ENCODE data around the gene SAFB. TPM values are rescaled to one million over a fixed set of nuclear protein-coding genes. Genes with fewer than 3 reads are reported as not detected.

The SAFB gene
- total RNA-seq, 1 experiment from 2014 or later, result 83.0 TPM

DNA sequence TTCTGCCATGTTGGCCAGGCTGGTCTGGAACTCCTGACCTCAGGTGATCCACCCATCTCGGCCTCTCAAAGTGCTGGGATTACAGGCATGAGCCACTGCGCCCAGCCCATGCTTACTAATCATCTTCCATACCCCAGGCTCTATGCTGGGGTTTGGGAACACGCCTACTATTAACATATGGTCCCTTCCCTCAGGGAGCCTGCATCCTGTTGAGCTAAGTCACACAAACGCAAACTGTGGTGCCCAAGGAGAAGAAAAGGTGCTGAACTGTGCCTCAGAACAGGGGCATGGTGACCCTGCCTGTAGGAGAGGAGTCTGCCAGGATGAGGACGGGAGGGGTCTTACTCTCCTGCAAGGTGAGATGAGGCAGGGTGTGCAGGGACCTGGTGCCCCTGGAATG lies 51.8 kb downstream of the SAFB start:
- in situ Hi-C loops (cut with HindIII; ENCODE audit: low pct_unique_long_range_greater_than_20kb, low sequenced_read_pairs), result no loop called here
- Histone ChIP-seq H3K27ac (ENCODE audit: low read length) (no peak overlapping the region), H3K4me3 (ENCODE audit: low read depth in 2 of 2, low read length in 2 of 2) (no peak overlapping the region), H3K27me3 (ENCODE audit: control insufficient read depth, insufficient read depth, low read length) (no peaks in the 10 kb centered on the region), H3K4me1 (ENCODE audit: control insufficient read depth, insufficient read depth, low read length) (no peaks in the 10 kb centered on the region), H3K9me3 (ENCODE audit: control insufficient read depth, insufficient read depth, low read depth, low read length) (no peaks in the 10 kb centered on the region), H3K36me3 (ENCODE audit: control insufficient read depth, insufficient read depth, low read length) (peaks cover under 1% of the 10 kb centered on the region; the same call in 1 of the 2 replicates)
- intact Hi-C loops (cut with micrococcal nuclease; ENCODE audit: unreplicated experiment), result no loop called here
- ATAC-seq (no peak), DNase-seq (ENCODE audit: low read depth, low spot score) (no peak)
- BruUV-seq (replicated peaks), result no TSS peak
- CTCF ChIA-PET, result interaction anchor here (0.5 kb wide), 1 partner anchor 846 kb away, joined by 4 read pairs; no protein-coding TSS in a partner anchor
- POLR2A ChIA-PET, result interaction anchor here (0.5 kb wide), 1 partner anchor 14 kb away, joined by 4 read pairs; no protein-coding TSS in a partner anchor
- TF ChIP-seq REST (IDR thresholded peaks at IDR 0.05; ENCODE audit: insufficient read depth in 1 of 2, low read depth in 2 of 2, low read length in 1 of 2) (no peak), SIN3A (IDR thresholded peaks at IDR 0.05; ENCODE audit: borderline replicate concordance, insufficient read depth, low read depth, low read length) (no peak), POLR2AphosphoS5 (IDR thresholded peaks at IDR 0.05; ENCODE audit: low read depth, low read length) (no peak), TCF7L2 (IDR thresholded peaks at IDR 0.05; ENCODE audit: low read depth, low read length) (no peak)
- TF ChIP-seq, protein P1, sequence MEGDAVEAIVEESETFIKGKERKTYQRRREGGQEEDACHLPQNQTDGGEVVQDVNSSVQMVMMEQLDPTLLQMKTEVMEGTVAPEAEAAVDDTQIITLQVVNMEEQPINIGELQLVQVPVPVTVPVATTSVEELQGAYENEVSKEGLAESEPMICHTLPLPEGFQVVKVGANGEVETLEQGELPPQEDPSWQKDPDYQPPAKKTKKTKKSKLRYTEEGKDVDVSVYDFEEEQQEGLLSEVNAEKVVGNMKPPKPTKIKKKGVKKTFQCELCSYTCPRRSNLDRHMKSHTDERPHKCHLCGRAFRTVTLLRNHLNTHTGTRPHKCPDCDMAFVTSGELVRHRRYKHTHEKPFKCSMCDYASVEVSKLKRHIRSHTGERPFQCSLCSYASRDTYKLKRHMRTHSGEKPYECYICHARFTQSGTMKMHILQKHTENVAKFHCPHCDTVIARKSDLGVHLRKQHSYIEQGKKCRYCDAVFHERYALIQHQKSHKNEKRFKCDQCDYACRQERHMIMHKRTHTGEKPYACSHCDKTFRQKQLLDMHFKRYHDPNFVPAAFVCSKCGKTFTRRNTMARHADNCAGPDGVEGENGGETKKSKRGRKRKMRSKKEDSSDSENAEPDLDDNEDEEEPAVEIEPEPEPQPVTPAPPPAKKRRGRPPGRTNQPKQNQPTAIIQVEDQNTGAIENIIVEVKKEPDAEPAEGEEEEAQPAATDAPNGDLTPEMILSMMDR (IDR thresholded peaks at IDR 0.05), result no peak

- no peak for DNase-seq (ENCODE audit: low read depth, low spot score)
- no TSS peak for BruUV-seq (replicated peaks)
- TF ChIP-seq POLR2AphosphoS5 (IDR thresholded peaks at IDR 0.05; ENCODE audit: low read depth, low read length) (0 out of 2 replicates have a peak, but pooled peaks have one; percentile 28), TCF7L2 (IDR thresholded peaks at IDR 0.05; ENCODE audit: low read depth, low read length) (no peak)
- intact Hi-C loops (cut with micrococcal nuclease; ENCODE audit: unreplicated experiment), result no loop called here
- Histone ChIP-seq H3K4me3 (ENCODE audit: low read depth in 2 of 2, low read length in 2 of 2) (no peak overlapping the region), H3K27me3 (ENCODE audit: control insufficient read depth, insufficient read depth, low read length) (no peaks in the 10 kb centered on the region), H3K4me1 (ENCODE audit: control insufficient read depth, insufficient read depth, low read length) (no peaks in the 10 kb centered on the region), H3K27ac (ENCODE audit: low read length) (no peak overlapping the region), H3K36me3 (ENCODE audit: control insufficient read depth, insufficient read depth, low read length) (peaks cover 5% of the 10 kb centered on the region; the same call in 1 of the 2 replicates), H3K9me3 (ENCODE audit: control insufficient read depth, insufficient read depth, low read depth, low read length) (no peaks in the 10 kb centered on the region)
- ChIA-PET POLR2A (no interaction called here), CTCF (no interaction called here)
- no peak for ATAC-seq
- in situ Hi-C loops (cut with HindIII; ENCODE audit: low pct_unique_long_range_greater_than_20kb, low sequenced_read_pairs), result no loop called here
These were observed 53.4 kb downstream of the SAFB start for GRCh38 chr19:5676105-5676771.

- intact Hi-C loops (cut with micrococcal nuclease; ENCODE audit: unreplicated experiment), result no loop called here
- no peak overlapping the region for H3K27ac ChIP-seq (ENCODE audit: low read length)
- H3K4me1 ChIP-seq (ENCODE audit: control insufficient read depth, insufficient read depth, low read length), result no peaks in the 10 kb centered on the region
- H3K9me3 ChIP-seq (ENCODE audit: control insufficient read depth, insufficient read depth, low read depth, low read length), result no peaks in the 10 kb centered on the region
- no peak for DNase-seq (ENCODE audit: low read depth, low spot score)
- no peak for ATAC-seq
- ChIA-PET POLR2A (no interaction called here), CTCF (no interaction called here)
- H3K27me3 ChIP-seq (ENCODE audit: control insufficient read depth, insufficient read depth, low read length), result no peaks in the 10 kb centered on the region
- H3K36me3 ChIP-seq (ENCODE audit: control insufficient read depth, insufficient read depth, low read length), result peaks cover 5% of the 10 kb centered on the region; the same call in 1 of the 2 replicates
- TF ChIP-seq, protein P1 (IDR thresholded peaks at IDR 0.05), result no peak
- no peak for TF ChIP-seq REST (IDR thresholded peaks at IDR 0.05; ENCODE audit: insufficient read depth in 1 of 2, low read depth in 2 of 2, low read length in 1 of 2)
- TF ChIP-seq SIN3A (IDR thresholded peaks at IDR 0.05; ENCODE audit: borderline replicate concordance, insufficient read depth, low read depth, low read length), result no peak
- no peak for TF ChIP-seq TCF7L2 (IDR thresholded peaks at IDR 0.05; ENCODE audit: low read depth, low read length)
- TF ChIP-seq POLR2AphosphoS5 (IDR thresholded peaks at IDR 0.05; ENCODE audit: low read depth, low read length), result no peak
- in situ Hi-C loops (cut with HindIII; ENCODE audit: low pct_unique_long_range_greater_than_20kb, low sequenced_read_pairs), result no loop called here
- BruUV-seq (replicated peaks), result no TSS peak
- no peak overlapping the region for H3K4me3 ChIP-seq (ENCODE audit: low read depth in 2 of 2, low read length in 2 of 2)
These were observed 53.9 kb downstream of the SAFB start for GRCh38 chr19:5676772-5677105.

Data from Panc1 (cell line).